Activated T-cell treated with anti-CD3 and anti-CD28 coated beads, Interleukin-2, amount 50 U/mL, for 48 hours (primary cell): ENCODE measurements around the gene FGF22.

Source experiments
- DNase-seq, 2 experiments: peaks; one replicate each; pipeline ENCODE4 v3.0.0-alpha.2; 2020

The FGF22 gene

GRCh38 chr19:644789-645188 is 5.1 kb downstream of the FGF22 start:
- no peak for DNase-seq

- DNase-seq, result no peak
Observed at GRCh38 chr19:645912-646778, 6.5 kb downstream of the FGF22 start.

GRCh38 chr19:646779-647565 is 7.3 kb downstream of the FGF22 start:
- no peak for DNase-seq

- no peak for DNase-seq
Observed at GRCh38 chr19:647566-648284, 8.0 kb downstream of the FGF22 start.

- no peak for DNase-seq
Observed at GRCh38 chr19:648305-648704, 8.6 kb downstream of the FGF22 start.

GRCh38 chr19:648904-649801 is 9.5 kb downstream of the FGF22 start:
- DNase-seq, result no peak

GRCh38 chr19:650121-650520 is 10.4 kb downstream of the FGF22 start:
- no peak for DNase-seq

GRCh38 chr19:651114-651818 is 11.6 kb downstream of the FGF22 start:
- no peak for DNase-seq

GRCh38 chr19:651991-652390 is 12.3 kb downstream of the FGF22 start:
- DNase-seq, result no peak

GRCh38 chr19:652467-653389 is 13.0 kb downstream of the FGF22 start:
- no peak for DNase-seq

GRCh38 chr19:653425-653824 is 13.7 kb downstream of the FGF22 start:
- DNase-seq, result no peak

- no peak for DNase-seq
Observed at GRCh38 chr19:655691-656090, 16.0 kb downstream of the FGF22 start.

GRCh38 chr19:656751-657559 is 17.3 kb downstream of the FGF22 start:
- no peak for DNase-seq

GRCh38 chr19:657611-658010 is 17.9 kb downstream of the FGF22 start:
- no peak for DNase-seq

GRCh38 chr19:658059-658839 is 18.6 kb downstream of the FGF22 start:
- DNase-seq, result no peak

- no peak for DNase-seq
Observed at GRCh38 chr19:658916-659839, 19.5 kb downstream of the FGF22 start.

GRCh38 chr19:660793-661426 is 21.2 kb downstream of the FGF22 start:
- peak in 1 of 2 experiments; percentile 42 for DNase-seq
